Uterus (tissue), 4 donors: ENCODE data around the gene SMIM41. TPM values are rescaled to one million over a fixed set of nuclear protein-coding genes. Genes with fewer than 3 reads are reported as not detected.
A peak's percentile ranks its signal among the peaks of the same experiment; 100 is the strongest.

Experiments used
- DNase-seq, 2 donors: peaks; one replicate each; pipeline ENCODE4 v3.0.0-alpha.2; 2019 to 2020
- H3K27ac ChIP-seq, 2 donors: fragments of 200-600 bp; sonication (generic); 1 replicate in 1 of 2; 2 replicates in 1 of 2; pipeline ENCODE4 v1.5.1; 2016 to 2018
- H3K27me3 ChIP-seq, 2 donors: fragments of 200-600 bp; sonication (generic); one replicate each; pipeline ENCODE4 v1.5.1; 2018 to 2019; ENCODE audit warnings: control low read depth in 1 of 2
- H3K36me3 ChIP-seq, 2 donors: fragments of 200-600 bp; sonication (generic); one replicate each; pipeline ENCODE4 v1.5.1; 2019; ENCODE audit warnings: control low read depth in 1 of 2
- H3K4me1 ChIP-seq, 2 donors: fragments of 200-600 bp; sonication (generic); one replicate each; pipeline ENCODE4 v1.5.1; 2018 to 2019; ENCODE audit warnings: control low read depth in 1 of 2
- H3K4me3 ChIP-seq, 2 donors: fragments of 200-600 bp; sonication (generic); 1 replicate in 1 of 2; 2 replicates in 1 of 2; pipeline ENCODE4 v1.5.1; 2018 to 2019; ENCODE audit warnings: mild to moderate bottlenecking in 1 of 2
- H3K9me3 ChIP-seq, 2 donors: fragments of 200-600 bp; sonication (generic); one replicate each; pipeline ENCODE4 v1.5.1; 2019; ENCODE audit warnings: control low read depth in 1 of 2
- POLR2A ChIP-seq, 2 donors: fragments of 450-650 bp; IDR thresholded peaks; one replicate each; pipeline ENCODE4 v1.6.1; 2016; ENCODE audit warnings: antibody characterized with exemption in 2 of 2, mild to moderate bottlenecking in 1 of 2, moderate library complexity in 1 of 2
- intact Hi-C: fragments of 100-400 bp; cut with DNase I; formaldehyde crosslinking; loops from one replicate; pipeline ENCODE4 v1.15.1; 2023; ENCODE audit warnings: low total_unique reads
- total RNA-seq, 4 donors: library from RNA; depleted of rRNA in 3 of 4; stranded (reverse); fragments of >200 nt in 3 of 4; gene quantifications; one replicate each; pipeline versions ENCODE4 v1.1.0 to v1.2.4, GENCODE V29; 2014 to 2023
- TF ChIP-seq, protein P1 (sequence below), 4 experiments: fragments of 200-600 bp in 2 of 4; fragments of 450-650 bp in 2 of 4; sonication (generic) in 2 of 4; IDR thresholded peaks; one replicate each; pipeline ENCODE4 v1.5.1; 2016 to 2019; ENCODE audit warnings: antibody characterized with exemption in 4 of 4, mild to moderate bottlenecking in 2 of 4, moderate library complexity in 1 of 4
- donor health status: DM: yes; HTN: yes; CAD: no.

SMIM41 gene
- total RNA-seq, 4 donors from 2014 or later = not detected

DNA sequence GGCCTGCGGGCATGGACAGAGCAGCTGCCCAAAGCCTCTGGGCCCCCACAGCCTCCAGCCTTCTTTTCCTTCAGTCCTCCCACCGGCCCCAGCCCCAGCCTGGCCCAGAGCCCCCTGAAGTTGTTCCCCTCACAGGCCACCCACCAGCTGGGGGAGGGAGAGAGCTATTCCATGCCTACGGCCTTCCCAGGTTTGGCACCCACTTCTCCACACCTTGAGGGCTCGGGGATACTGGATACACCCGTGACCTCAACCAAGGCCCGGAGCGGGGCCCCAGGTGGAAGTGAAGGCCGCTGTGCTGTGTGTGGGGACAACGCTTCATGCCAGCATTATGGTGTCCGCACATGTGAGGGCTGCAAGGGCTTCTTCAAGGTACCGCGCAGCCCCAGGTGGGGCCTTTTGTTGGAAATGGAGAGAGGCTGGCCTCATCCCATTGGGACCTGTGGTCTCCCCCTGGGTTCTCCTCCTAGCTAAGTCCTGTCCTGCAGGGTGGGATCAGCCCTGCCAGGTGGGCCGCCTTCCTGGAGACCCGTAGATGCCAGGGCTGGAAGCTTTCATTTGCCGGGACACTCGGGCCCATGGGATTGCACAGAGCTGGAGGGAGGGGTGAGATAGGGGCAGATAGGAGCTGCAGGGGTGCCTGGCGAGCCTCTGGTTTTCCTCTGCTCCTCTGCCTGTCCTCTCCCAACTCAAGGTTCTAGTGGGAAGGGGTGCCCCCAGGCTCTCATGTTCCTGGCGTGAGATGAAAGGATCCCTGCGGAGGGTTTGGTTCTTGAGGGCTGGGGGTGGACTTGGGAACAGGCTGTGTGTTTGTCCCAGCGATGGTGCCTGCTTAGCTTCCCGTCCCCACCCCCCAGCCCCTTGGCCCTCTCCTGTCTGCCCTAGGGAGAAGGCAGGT lies 24.4 kb upstream of the SMIM41 start:
- DNase-seq = peak in 1 of 2 donors; percentile 22
- no peak for TF ChIP-seq POLR2A (IDR thresholded peaks at IDR 0.05)
- TF ChIP-seq, protein P1, sequence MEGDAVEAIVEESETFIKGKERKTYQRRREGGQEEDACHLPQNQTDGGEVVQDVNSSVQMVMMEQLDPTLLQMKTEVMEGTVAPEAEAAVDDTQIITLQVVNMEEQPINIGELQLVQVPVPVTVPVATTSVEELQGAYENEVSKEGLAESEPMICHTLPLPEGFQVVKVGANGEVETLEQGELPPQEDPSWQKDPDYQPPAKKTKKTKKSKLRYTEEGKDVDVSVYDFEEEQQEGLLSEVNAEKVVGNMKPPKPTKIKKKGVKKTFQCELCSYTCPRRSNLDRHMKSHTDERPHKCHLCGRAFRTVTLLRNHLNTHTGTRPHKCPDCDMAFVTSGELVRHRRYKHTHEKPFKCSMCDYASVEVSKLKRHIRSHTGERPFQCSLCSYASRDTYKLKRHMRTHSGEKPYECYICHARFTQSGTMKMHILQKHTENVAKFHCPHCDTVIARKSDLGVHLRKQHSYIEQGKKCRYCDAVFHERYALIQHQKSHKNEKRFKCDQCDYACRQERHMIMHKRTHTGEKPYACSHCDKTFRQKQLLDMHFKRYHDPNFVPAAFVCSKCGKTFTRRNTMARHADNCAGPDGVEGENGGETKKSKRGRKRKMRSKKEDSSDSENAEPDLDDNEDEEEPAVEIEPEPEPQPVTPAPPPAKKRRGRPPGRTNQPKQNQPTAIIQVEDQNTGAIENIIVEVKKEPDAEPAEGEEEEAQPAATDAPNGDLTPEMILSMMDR (IDR thresholded peaks at IDR 0.05) = no peak
- H3K36me3 ChIP-seq = no peaks in the 10 kb centered on the region

DNA sequence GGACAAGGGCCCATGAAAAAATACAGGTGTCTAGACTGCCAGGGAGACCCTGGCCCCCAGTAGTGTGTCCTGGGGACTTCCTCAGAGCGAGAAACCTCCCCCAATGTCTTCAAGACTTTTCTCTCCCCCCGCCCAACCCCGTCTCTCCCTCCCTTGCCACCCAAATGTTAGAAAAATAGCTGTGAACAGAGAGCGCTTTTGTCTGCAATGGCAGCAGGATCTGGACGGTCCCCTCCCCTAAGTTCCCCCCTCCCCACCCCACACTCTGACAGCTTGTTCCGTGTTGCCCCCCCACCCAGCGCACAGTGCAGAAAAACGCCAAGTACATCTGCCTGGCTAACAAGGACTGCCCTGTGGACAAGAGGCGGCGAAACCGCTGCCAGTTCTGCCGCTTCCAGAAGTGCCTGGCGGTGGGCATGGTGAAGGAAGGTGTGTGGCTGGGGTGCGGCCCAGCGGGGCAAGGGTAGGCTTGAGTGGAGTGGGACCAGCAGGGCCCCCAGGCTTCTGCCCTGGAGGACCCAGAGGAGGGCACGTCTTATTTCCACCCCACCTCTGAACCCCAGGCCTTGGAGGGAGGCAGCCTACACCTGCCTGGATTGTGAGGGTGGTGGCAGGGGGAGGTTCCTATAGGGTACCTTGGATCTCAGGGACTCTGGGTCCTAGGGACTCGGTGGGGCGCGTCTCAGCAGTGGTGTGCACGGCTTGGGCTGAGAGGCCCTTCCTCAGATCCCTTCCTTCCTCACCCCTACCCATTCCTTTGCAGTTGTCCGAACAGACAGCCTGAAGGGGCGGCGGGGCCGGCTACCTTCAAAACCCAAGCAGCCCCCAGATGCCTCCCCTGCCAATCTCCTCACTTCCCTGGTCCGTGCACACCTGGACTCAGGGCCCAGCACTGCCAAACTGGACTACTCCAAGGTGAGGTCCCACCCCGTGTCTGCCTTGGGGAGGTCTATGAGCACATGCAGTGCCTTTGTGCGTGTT lies 23.5 kb upstream of the SMIM41 start:
- H3K36me3 ChIP-seq = no peaks in the 10 kb centered on the region
- intact Hi-C loops = no loop called here
- no peak overlapping the region for H3K4me3 ChIP-seq
- no peak for TF ChIP-seq POLR2A (IDR thresholded peaks at IDR 0.05)
- TF ChIP-seq, protein P1 (IDR thresholded peaks at IDR 0.05) = no peak
- DNase-seq = peak in 1 of 2 donors; percentile 27
- no peaks in the 10 kb centered on the region for H3K9me3 ChIP-seq
- H3K27me3 ChIP-seq = no peaks in the 10 kb centered on the region
- H3K4me1 ChIP-seq = peaks cover 0 to 12% of the 10 kb centered on the region in 2 donors
- peak overlapping the region; percentile 31 to 48 for H3K27ac ChIP-seq

More for the DNA sequence above, 24.4 kb upstream of the SMIM41 start:
- intact Hi-C loops = no loop called here
- H3K27ac ChIP-seq = no peak overlapping the region
- no peak overlapping the region for H3K4me3 ChIP-seq
- no peaks in the 10 kb centered on the region for H3K27me3 ChIP-seq
- H3K9me3 ChIP-seq = no peaks in the 10 kb centered on the region
- H3K4me1 ChIP-seq = peaks cover 0 to 12% of the 10 kb centered on the region in 2 donors

DNA sequence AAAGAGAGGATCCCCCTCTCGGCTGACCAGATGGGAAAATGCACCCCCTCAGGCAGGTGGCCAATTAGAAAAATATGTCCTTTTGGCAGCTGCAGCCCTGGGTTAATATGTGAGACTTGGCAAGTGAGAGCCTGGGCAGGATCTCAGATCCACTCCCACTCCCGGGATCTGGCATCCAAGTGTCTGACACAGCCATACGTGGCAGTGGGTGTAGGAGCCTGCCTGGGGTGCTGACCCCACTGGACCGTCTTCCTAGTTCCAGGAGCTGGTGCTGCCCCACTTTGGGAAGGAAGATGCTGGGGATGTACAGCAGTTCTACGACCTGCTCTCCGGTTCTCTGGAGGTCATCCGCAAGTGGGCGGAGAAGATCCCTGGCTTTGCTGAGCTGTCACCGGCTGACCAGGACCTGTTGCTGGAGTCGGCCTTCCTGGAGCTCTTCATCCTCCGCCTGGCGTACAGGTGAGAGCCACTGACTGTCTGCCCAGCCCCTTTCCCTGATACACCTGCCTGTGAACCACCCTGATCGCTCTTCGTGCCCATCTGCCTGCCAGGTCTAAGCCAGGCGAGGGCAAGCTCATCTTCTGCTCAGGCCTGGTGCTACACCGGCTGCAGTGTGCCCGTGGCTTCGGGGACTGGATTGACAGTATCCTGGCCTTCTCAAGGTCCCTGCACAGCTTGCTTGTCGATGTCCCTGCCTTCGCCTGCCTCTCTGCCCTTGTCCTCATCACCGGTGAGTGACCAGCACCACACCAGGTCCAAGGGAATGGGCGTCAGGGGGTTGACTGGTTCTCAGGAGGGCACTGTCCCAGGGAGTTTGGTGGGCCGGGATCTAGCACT lies 22.5 kb upstream of the SMIM41 start:
- H3K4me3 ChIP-seq = no peak overlapping the region
- H3K9me3 ChIP-seq = no peaks in the 10 kb centered on the region
- peaks cover 0 to 12% of the 10 kb centered on the region in 2 donors for H3K4me1 ChIP-seq
- H3K36me3 ChIP-seq = no peaks in the 10 kb centered on the region
- peak in 1 of 2 donors; percentile 63 for DNase-seq
- H3K27ac ChIP-seq = peak overlapping the region; percentile 31 to 48
- intact Hi-C loops = no loop called here
- TF ChIP-seq, protein P1 (IDR thresholded peaks at IDR 0.05) = no peak
- TF ChIP-seq POLR2A (IDR thresholded peaks at IDR 0.05) = no peak
- no peaks in the 10 kb centered on the region for H3K27me3 ChIP-seq

DNA sequence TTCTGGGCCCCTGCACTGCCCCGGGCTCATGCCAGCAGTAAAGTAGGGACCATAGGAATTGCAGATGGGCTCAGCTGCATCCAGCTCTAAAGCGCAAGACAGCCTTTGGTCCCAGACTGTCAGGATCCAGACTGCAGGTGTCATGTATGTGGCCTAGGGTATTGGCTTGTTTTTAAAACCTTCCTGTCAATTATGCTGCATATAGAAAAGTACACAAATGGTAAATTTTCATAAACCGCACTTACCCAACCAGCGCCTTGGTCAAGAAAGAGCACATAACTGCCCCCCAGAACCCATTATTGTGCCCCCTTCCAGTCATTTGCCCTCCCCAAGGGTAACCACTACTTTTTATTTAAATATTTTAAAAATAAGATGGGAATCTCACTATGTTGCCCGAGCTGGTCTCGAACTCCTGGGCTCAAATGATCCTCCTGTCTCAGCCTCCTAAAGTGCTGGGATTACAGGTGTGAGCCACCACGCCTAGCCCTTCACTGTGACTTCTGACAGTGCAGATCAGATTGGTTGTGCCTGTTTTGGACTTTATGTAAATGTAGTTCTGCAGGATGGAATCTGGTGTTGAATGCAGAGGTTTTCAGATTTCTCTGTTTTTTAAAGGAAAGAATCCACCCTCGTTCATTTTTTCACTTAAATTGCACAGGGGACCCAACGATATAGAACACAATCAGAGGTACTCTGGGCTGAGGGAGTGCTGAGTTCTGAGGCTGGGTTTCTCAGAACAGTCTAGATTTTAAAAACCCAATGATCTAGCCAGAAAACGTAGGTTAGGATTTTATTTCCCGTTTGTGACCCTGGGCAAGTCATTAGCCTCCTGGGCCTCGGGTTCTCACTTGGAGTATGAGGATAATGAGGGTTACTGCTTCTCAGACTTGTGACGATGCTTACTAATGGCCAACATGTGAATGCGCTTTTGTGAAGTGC lies 21.6 kb upstream of the SMIM41 start:
- H3K4me3 ChIP-seq = no peak overlapping the region
- H3K4me1 ChIP-seq = peaks cover 0 to 11% of the 10 kb centered on the region in 2 donors
- no peaks in the 10 kb centered on the region for H3K9me3 ChIP-seq
- TF ChIP-seq, protein P1 (IDR thresholded peaks at IDR 0.05) = no peak
- TF ChIP-seq POLR2A (IDR thresholded peaks at IDR 0.05) = no peak
- no peak overlapping the region for H3K27ac ChIP-seq
- intact Hi-C loops = no loop called here
- H3K36me3 ChIP-seq = no peaks in the 10 kb centered on the region
- no peak for DNase-seq
- no peaks in the 10 kb centered on the region for H3K27me3 ChIP-seq
